Endothelial cell of umbilical vein (primary cell): ENCODE results near the gene SLAMF8. TPM values are rescaled to one million over a fixed set of nuclear protein-coding genes. Genes with fewer than 3 reads are reported as not detected.

Experiments used
- BruUV-seq: library from RNA; stranded (reverse); fragments of 400-500 nt; replicated peaks from 2 replicates; lab custom pipeline; 2021; lab: Mats Ljungman, UMichigan
- CTCF ChIA-PET: fragments of 300-600, 350-600 bp; sonication (Branson Sonifier 250); formaldehyde crosslinking; loops from one replicate; lab custom pipeline; 2021; ENCODE audit warnings: antibody characterized with exemption, inconsistent platforms; lab: Charles Lee
- POLR2A ChIA-PET: fragments of 300-600, 350-600 bp; sonication (Branson Sonifier 250); formaldehyde crosslinking; loops from one replicate; lab custom pipeline; 2021; ENCODE audit warnings: antibody characterized with exemption, inconsistent platforms; lab: Charles Lee
- DNase-seq: peaks from one replicate; pipeline ENCODE4 v3.0.0-alpha.2; 2011; ENCODE audit warnings: low read depth, low spot score
- FAIRE-seq: peaks from 2 replicates; lab custom pipeline; 2011; peaks lifted over from hg19 to GRCh38; lab: Jason Lieb, UNC
- H2AFZ ChIP-seq: 2 replicates; pipeline ENCODE4 v1.6.0; 2012; ENCODE audit warnings: low read depth, low read length, control low read depth, inconsistent platforms
- H3K27ac ChIP-seq: 2 replicates; pipeline ENCODE4 v1.5.1; 2011; ENCODE audit warnings: low read depth, mild to moderate bottlenecking, control low read depth, low read length, moderate library complexity; ENCODE audit not compliant: insufficient read depth
- H3K27me3 ChIP-seq, 2 experiments: 2 replicates each; pipeline versions ENCODE4 v1.6.0 to v1.6.1; 2011; ENCODE audit warnings: low read length in 2 of 2, mixed read lengths in 1 of 2; ENCODE audit not compliant: control insufficient read depth in 2 of 2, insufficient read depth in 2 of 2
- H3K36me3 ChIP-seq, 2 experiments: 2 replicates in 1 of 2; 3 replicates in 1 of 2; pipeline ENCODE4 v1.5.1; 2011; ENCODE audit warnings: low read length in 2 of 2, mild to moderate bottlenecking in 1 of 2, moderate library complexity in 1 of 2; ENCODE audit not compliant: control insufficient read depth in 2 of 2, insufficient read depth in 2 of 2; ENCODE audit errors: extremely low read depth in 1 of 2
- H3K4me1 ChIP-seq: 3 replicates; pipeline ENCODE4 v1.5.1; 2011; ENCODE audit warnings: mild to moderate bottlenecking, low read length; ENCODE audit not compliant: control insufficient read depth, insufficient read depth; ENCODE audit errors: extremely low read depth
- H3K4me2 ChIP-seq: 2 replicates; pipeline ENCODE4 v1.6.1; 2011; ENCODE audit warnings: low read length, control low read depth, mixed read lengths; ENCODE audit not compliant: insufficient read depth
- H3K4me3 ChIP-seq, 3 experiments: fragments of 200-600 bp in 1 of 3; sonication (generic), shearing (Covaris generic) in 1 of 3; replicated peaks in 1 of 3; 2 replicates each; pipeline ENCODE4 v1.5.1; 2011 to 2016; ENCODE audit warnings: control low read depth in 3 of 3, low read length in 3 of 3, mild to moderate bottlenecking in 2 of 3, inconsistent platforms in 1 of 3, low read depth in 1 of 3, moderate library complexity in 1 of 3; ENCODE audit not compliant: insufficient read depth in 1 of 3
- H3K79me2 ChIP-seq: 2 replicates; pipeline ENCODE4 v1.6.0; 2012; ENCODE audit warnings: low read length, inconsistent platforms; ENCODE audit not compliant: control insufficient read depth, insufficient read depth
- H3K9ac ChIP-seq: replicated peaks from 2 replicates; pipeline ENCODE3; 2011; ENCODE audit warnings: low read length, control low read depth; ENCODE audit not compliant: insufficient read depth; ENCODE audit errors: extremely low read depth
- H3K9me1 ChIP-seq: replicated peaks from 3 replicates; pipeline ENCODE4 v1.6.0; 2011; ENCODE audit warnings: mild to moderate bottlenecking, low read length; ENCODE audit not compliant: control insufficient read depth, insufficient read depth; ENCODE audit errors: extremely low read depth
- H3K9me3 ChIP-seq: replicated peaks from 2 replicates; pipeline ENCODE4 v1.5.1; 2012; ENCODE audit warnings: low read length, inconsistent platforms; ENCODE audit not compliant: control insufficient read depth, insufficient read depth
- H4K20me1 ChIP-seq: replicated peaks from 2 replicates; pipeline ENCODE3; 2011; ENCODE audit warnings: mild to moderate bottlenecking, low read length; ENCODE audit not compliant: control insufficient read depth, insufficient read depth; ENCODE audit errors: extremely low read depth
- EZH2 ChIP-seq: IDR thresholded peaks from 2 replicates; pipeline ENCODE4 v1.6.1; 2012; ENCODE audit warnings: borderline replicate concordance, low read depth, mild to moderate bottlenecking, moderate library complexity, low read length, inconsistent platforms; ENCODE audit not compliant: severe bottlenecking
- FOS ChIP-seq: IDR thresholded peaks from 2 replicates; pipeline ENCODE4 v1.6.1; 2011; ENCODE audit warnings: mild to moderate bottlenecking, low read length, moderate library complexity, borderline replicate concordance; ENCODE audit not compliant: insufficient read depth
- GATA2 ChIP-seq: IDR thresholded peaks from 2 replicates; pipeline ENCODE4 v1.7.0; 2011; ENCODE audit warnings: low read depth, mild to moderate bottlenecking, moderate library complexity, mixed read lengths, low read length; ENCODE audit not compliant: insufficient read length, insufficient read depth
- JUN ChIP-seq: IDR thresholded peaks from 2 replicates; pipeline ENCODE4 v1.6.1; 2011; ENCODE audit warnings: borderline replicate concordance, low read depth; ENCODE audit not compliant: insufficient read length, insufficient read depth
- MYC ChIP-seq: IDR thresholded peaks from one replicate; pipeline ENCODE4 v1.6.1; 2011; ENCODE audit warnings: mild to moderate bottlenecking, low read depth, low read length
- POLR2A ChIP-seq: IDR thresholded peaks from 2 replicates; pipeline ENCODE4 v1.6.1; 2012; ENCODE audit warnings: low read depth, mild to moderate bottlenecking, control low read depth, low read length
- POLR2AphosphoS5 ChIP-seq: IDR thresholded peaks from 2 replicates; pipeline ENCODE4 v1.6.1; 2012; ENCODE audit warnings: low read depth, mild to moderate bottlenecking, control low read depth, low read length, moderate library complexity; ENCODE audit not compliant: insufficient read depth
- dilution Hi-C: fragments of 300-500 bp; cut with MboI; formaldehyde crosslinking; loops from one replicate; pipeline ENCODE4 v1.15.0; 2019; ENCODE audit warnings: low sequenced_read_pairs; ENCODE audit not compliant: extremely low pct_ligation_motif_present
- intact Hi-C: fragments of 100-400 bp; cut with micrococcal nuclease; formaldehyde crosslinking; loops from one replicate; pipeline ENCODE4 v1.10.0; 2022
- polyA plus RNA-seq, 4 experiments: library from polyadenylated mRNA; depleted of rRNA in 3 of 4; stranded (reverse) in 3 of 4; unstranded in 1 of 4; fragments of >200 nt; gene quantifications; 2 replicates each; pipeline versions ENCODE4 v1.2.1 to v1.2.3, GENCODE V29; 2011 to 2012; ENCODE audit warnings: missing spikeins in 1 of 4
- total RNA-seq: library from RNA; stranded (reverse); gene quantifications from 2 replicates; pipeline ENCODE4 v1.2.3, GENCODE V29; 2021
- TF ChIP-seq, protein P1 (sequence below), 2 donors: IDR thresholded peaks; 1 replicate in 1 of 2; 2 replicates in 1 of 2; pipeline ENCODE4 v1.5.1; 2011; ENCODE audit warnings: low read length in 2 of 2, mild to moderate bottlenecking in 2 of 2, moderate library complexity in 2 of 2, control low read depth in 1 of 2, inconsistent platforms in 1 of 2, low read depth in 1 of 2; ENCODE audit not compliant: insufficient read depth in 1 of 2; ENCODE audit errors: extremely low read depth in 1 of 2
- TF ChIP-seq, protein P2 (sequence below): IDR thresholded peaks from 2 replicates; pipeline ENCODE4 v1.6.1; 2011; ENCODE audit not compliant: insufficient read depth, insufficient read length

SLAMF8 gene
- total and polyA plus RNA-seq, 2 donors (not counting 3 experiments of a cell fraction or from before 2014, with no cell fraction given): not detected

DNA sequence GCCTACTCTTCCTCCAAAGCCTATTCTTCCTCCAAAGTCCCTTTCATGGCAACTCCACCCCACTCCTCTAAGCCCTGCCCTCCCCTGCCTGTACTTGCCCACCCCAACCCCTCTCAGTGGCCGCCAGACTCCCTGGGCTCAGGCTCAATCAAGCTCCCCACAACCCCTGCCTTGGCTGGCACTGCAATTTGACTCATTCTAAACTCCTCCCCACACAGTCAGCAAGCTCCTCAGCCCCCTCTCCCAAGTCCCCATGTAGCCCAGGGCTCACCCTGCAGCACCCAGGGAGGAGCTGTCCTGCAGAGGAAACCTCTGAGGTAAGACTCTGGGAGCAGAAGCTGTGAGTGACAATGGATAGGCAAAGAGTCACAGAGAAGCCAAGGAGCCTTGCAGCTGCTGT lies 39.4 kb downstream of the SLAMF8 start:
- H3K36me3 ChIP-seq: no peaks in the 10 kb centered on the region
- no peaks in the 10 kb centered on the region for H3K9me1 ChIP-seq
- POLR2A ChIA-PET: no interaction called here
- H3K9ac ChIP-seq: no peak overlapping the region
- H3K4me1 ChIP-seq: no peaks in the 10 kb centered on the region
- H3K27me3 ChIP-seq: no peaks in the 10 kb centered on the region
- H4K20me1 ChIP-seq: no peaks in the 10 kb centered on the region
- no peak overlapping the region for H3K4me2 ChIP-seq
- H3K79me2 ChIP-seq: no peaks in the 10 kb centered on the region
- no peak overlapping the region for H3K4me3 ChIP-seq
- DNase-seq: no peak
- BruUV-seq: no TSS peak
- no peak for FAIRE-seq
- CTCF ChIA-PET: interaction anchor here (1.0 to 3.8 kb wide), 2 partner anchors 67 to 85 kb away, joined by 3 to 14 read pairs; partner anchors contain the start of gene DUSP23
- intact Hi-C loops: no loop called here
- dilution Hi-C loops: no loop called here
- TF ChIP-seq, protein P1, sequence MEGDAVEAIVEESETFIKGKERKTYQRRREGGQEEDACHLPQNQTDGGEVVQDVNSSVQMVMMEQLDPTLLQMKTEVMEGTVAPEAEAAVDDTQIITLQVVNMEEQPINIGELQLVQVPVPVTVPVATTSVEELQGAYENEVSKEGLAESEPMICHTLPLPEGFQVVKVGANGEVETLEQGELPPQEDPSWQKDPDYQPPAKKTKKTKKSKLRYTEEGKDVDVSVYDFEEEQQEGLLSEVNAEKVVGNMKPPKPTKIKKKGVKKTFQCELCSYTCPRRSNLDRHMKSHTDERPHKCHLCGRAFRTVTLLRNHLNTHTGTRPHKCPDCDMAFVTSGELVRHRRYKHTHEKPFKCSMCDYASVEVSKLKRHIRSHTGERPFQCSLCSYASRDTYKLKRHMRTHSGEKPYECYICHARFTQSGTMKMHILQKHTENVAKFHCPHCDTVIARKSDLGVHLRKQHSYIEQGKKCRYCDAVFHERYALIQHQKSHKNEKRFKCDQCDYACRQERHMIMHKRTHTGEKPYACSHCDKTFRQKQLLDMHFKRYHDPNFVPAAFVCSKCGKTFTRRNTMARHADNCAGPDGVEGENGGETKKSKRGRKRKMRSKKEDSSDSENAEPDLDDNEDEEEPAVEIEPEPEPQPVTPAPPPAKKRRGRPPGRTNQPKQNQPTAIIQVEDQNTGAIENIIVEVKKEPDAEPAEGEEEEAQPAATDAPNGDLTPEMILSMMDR (IDR thresholded peaks at IDR 0.05; ENCODE audit: extremely low read depth in 1 of 2, insufficient read depth in 1 of 2, low read depth in 1 of 2, low read length in 2 of 2): no peak
- TF ChIP-seq EZH2 (no peak), JUN (no peak), POLR2A (no peak), GATA2 (no peak), MYC (no peak), POLR2AphosphoS5 (no peak), FOS (no peak)
- TF ChIP-seq, protein P2, sequence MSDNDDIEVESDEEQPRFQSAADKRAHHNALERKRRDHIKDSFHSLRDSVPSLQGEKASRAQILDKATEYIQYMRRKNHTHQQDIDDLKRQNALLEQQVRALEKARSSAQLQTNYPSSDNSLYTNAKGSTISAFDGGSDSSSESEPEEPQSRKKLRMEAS: no peak
- H2AFZ ChIP-seq: no peak overlapping the region
- no peak overlapping the region for H3K27ac ChIP-seq
- H3K9me3 ChIP-seq: no peaks in the 10 kb centered on the region
